Liver (tissue), 3 donors: ENCODE data around the gene CNDP2.

Source experiments
- CTCF ChIP-seq: fragments of 150-350 bp; IDR thresholded peaks from 2 replicates; pipeline ENCODE4 v1.5.1; 2017; ENCODE audit warnings: improper control_type of control experiment, low read depth, low read length; ENCODE audit not compliant: missing input control
- EGR1 ChIP-seq, 2 donors: IDR thresholded peaks; 2 replicates each; pipeline ENCODE4 v1.6.1; 2016 to 2018; ENCODE audit warnings: antibody characterized with exemption in 2 of 2, low read depth in 2 of 2
- FOXA1 ChIP-seq: IDR thresholded peaks from 2 replicates; pipeline ENCODE4 v1.6.1; 2016; ENCODE audit warnings: antibody characterized with exemption
- FOXA2 ChIP-seq: IDR thresholded peaks from 2 replicates; pipeline ENCODE4 v1.6.1; 2016; ENCODE audit warnings: antibody characterized with exemption
- HNF4A ChIP-seq, 2 donors: conservative IDR thresholded peaks; 2 replicates each; pipeline ENCODE4 v1.6.1; 2016; ENCODE audit warnings: antibody characterized with exemption in 2 of 2, mild to moderate bottlenecking in 2 of 2
- JUND ChIP-seq, 2 donors: IDR thresholded peaks; 2 replicates each; pipeline ENCODE4 v1.6.1; 2016; ENCODE audit warnings: antibody characterized with exemption in 2 of 2
- MAX ChIP-seq: IDR thresholded peaks from 2 replicates; pipeline ENCODE4 v1.6.1; 2016; ENCODE audit warnings: antibody characterized with exemption
- RAD21 ChIP-seq, 2 donors: IDR thresholded peaks; 2 replicates each; pipeline ENCODE4 v1.6.1; 2016; ENCODE audit warnings: antibody characterized with exemption in 2 of 2, mild to moderate bottlenecking in 2 of 2
- REST ChIP-seq: IDR thresholded peaks from 2 replicates; pipeline ENCODE4 v1.6.1; 2016; ENCODE audit warnings: antibody characterized with exemption, mild to moderate bottlenecking
- SP1 ChIP-seq: IDR thresholded peaks from 2 replicates; pipeline ENCODE4 v1.6.1; 2018; ENCODE audit warnings: antibody characterized with exemption, mild to moderate bottlenecking
- TAF1 ChIP-seq: conservative IDR thresholded peaks from 2 replicates; pipeline ENCODE4 v1.6.1; 2016; ENCODE audit warnings: antibody characterized with exemption, mild to moderate bottlenecking
- YY1 ChIP-seq: IDR thresholded peaks from 2 replicates; pipeline ENCODE4 v1.6.1; 2016; ENCODE audit warnings: antibody characterized with exemption, mild to moderate bottlenecking
- ZBTB33 ChIP-seq: IDR thresholded peaks from 2 replicates; pipeline ENCODE4 v1.6.1; 2016; ENCODE audit warnings: antibody characterized with exemption
- donor health status: healthy.
- donor health status: healthy.

- TF ChIP-seq REST (no peak), CTCF (no peak), ZBTB33 (no peak), FOXA1 (no peak), TAF1 (no peak), JUND (IDR thresholded peaks at IDR 0.05) (no peak), HNF4A (conservative IDR thresholded peaks at IDR 0.05) (no peak), MAX (no peak), YY1 (no peak), RAD21 (IDR thresholded peaks at IDR 0.05) (no peak), SP1 (no peak), EGR1 (IDR thresholded peaks at IDR 0.05; ENCODE audit: low read depth in 2 of 2) (no peak), FOXA2 (no peak)
These were observed 73.2 kb downstream of the CNDP2 start for GRCh38 chr18:74569401-74569800.
